Measurements from ENCODE around the gene POT1. TPM values are rescaled to one million over a fixed set of nuclear protein-coding genes. Genes with fewer than 3 reads are reported as not detected.

Gene POT1
- total RNA-seq, 1 experiment from 2014 or later: 20.2 TPM

- Histone ChIP-seq H3K9me3 (ENCODE audit: low read length) (no peaks in the 10 kb centered on the region), H3K36me3 (ENCODE audit: low read depth, low read length) (no peaks in the 10 kb centered on the region), H3K9me2 (replicated peaks; ENCODE audit: low read length) (no peaks in the 10 kb centered on the region), H3K27ac (ENCODE audit: low read length) (no peak overlapping the region), H3K79me2 (ENCODE audit: low read length) (no peaks in the 10 kb centered on the region), H2AFZ (ENCODE audit: low read length) (peak overlapping the region; percentile 38; the same call in 1 of the 2 replicates), H3K4me1 (ENCODE audit: insufficient read depth, low read length) (no peaks in the 10 kb centered on the region), H3F3A (ENCODE audit: low read length, unreplicated experiment) (no peaks in the 10 kb centered on the region), H3K4me2 (ENCODE audit: low read length) (no peak overlapping the region), H3K9ac (ENCODE audit: low read length) (no peak overlapping the region), H3K27me3 (ENCODE audit: low read length) (no peaks in the 10 kb centered on the region), H4K20me1 (ENCODE audit: low read length) (no peaks in the 10 kb centered on the region), H3K4me3 (ENCODE audit: low read length) (no peak overlapping the region)
- intact Hi-C loops (cut with micrococcal nuclease): no loop called here
- DNase-seq (no peak), ATAC-seq (no peak)
- ChIA-PET CTCF (no interaction called here), POLR2A (ENCODE audit: unreplicated experiment) (no interaction called here)
- no TSS peak for BruUV-seq (replicated peaks)
- TF ChIP-seq EZH2phosphoT487 (IDR thresholded peaks at IDR 0.05; ENCODE audit: borderline replicate concordance, low read length): no peak
Observed at GRCh38 chr7:124937076-124937475, 7.5 kb upstream of the POT1 start.

- no peak overlapping the region for H3K4me2 ChIP-seq (ENCODE audit: low read length)
- H3K4me3 ChIP-seq (ENCODE audit: low read length): no peak overlapping the region
- CTCF ChIA-PET: no interaction called here
- BruUV-seq (replicated peaks): no TSS peak
- no peaks in the 10 kb centered on the region for H3K9me2 ChIP-seq (replicated peaks; ENCODE audit: low read length)
- H3K27me3 ChIP-seq (ENCODE audit: low read length): no peaks in the 10 kb centered on the region
- no peak overlapping the region for H2AFZ ChIP-seq (ENCODE audit: low read length)
- intact Hi-C loops (cut with micrococcal nuclease): no loop called here
- ATAC-seq (no peak), DNase-seq (no peak)
- no peak for TF ChIP-seq EZH2 (IDR thresholded peaks at IDR 0.05; ENCODE audit: low read length, unreplicated experiment)
- TF ChIP-seq, protein P1, sequence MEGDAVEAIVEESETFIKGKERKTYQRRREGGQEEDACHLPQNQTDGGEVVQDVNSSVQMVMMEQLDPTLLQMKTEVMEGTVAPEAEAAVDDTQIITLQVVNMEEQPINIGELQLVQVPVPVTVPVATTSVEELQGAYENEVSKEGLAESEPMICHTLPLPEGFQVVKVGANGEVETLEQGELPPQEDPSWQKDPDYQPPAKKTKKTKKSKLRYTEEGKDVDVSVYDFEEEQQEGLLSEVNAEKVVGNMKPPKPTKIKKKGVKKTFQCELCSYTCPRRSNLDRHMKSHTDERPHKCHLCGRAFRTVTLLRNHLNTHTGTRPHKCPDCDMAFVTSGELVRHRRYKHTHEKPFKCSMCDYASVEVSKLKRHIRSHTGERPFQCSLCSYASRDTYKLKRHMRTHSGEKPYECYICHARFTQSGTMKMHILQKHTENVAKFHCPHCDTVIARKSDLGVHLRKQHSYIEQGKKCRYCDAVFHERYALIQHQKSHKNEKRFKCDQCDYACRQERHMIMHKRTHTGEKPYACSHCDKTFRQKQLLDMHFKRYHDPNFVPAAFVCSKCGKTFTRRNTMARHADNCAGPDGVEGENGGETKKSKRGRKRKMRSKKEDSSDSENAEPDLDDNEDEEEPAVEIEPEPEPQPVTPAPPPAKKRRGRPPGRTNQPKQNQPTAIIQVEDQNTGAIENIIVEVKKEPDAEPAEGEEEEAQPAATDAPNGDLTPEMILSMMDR (conservative IDR thresholded peaks at IDR 0.05; ENCODE audit: low read depth, low read length): no peak
- no peak for TF ChIP-seq EZH2phosphoT487 (IDR thresholded peaks at IDR 0.05; ENCODE audit: borderline replicate concordance, low read length)
- H3K4me1 ChIP-seq (ENCODE audit: insufficient read depth, low read length): no peaks in the 10 kb centered on the region
- H3K79me2 ChIP-seq (ENCODE audit: low read length): no peaks in the 10 kb centered on the region
- no peaks in the 10 kb centered on the region for H4K20me1 ChIP-seq (ENCODE audit: low read length)
- H3K9me3 ChIP-seq (ENCODE audit: low read length): no peaks in the 10 kb centered on the region
- no peaks in the 10 kb centered on the region for H3K36me3 ChIP-seq (ENCODE audit: low read depth, low read length)
- H3F3A ChIP-seq (ENCODE audit: low read length, unreplicated experiment): no peaks in the 10 kb centered on the region
- no peak overlapping the region for H3K9ac ChIP-seq (ENCODE audit: low read length)
- H3K27ac ChIP-seq (ENCODE audit: low read length): no peak overlapping the region
- POLR2A ChIA-PET (ENCODE audit: unreplicated experiment): no interaction called here
Observed at GRCh38 chr7:124934841-124935240, 5.2 kb upstream of the POT1 start.

DNA sequence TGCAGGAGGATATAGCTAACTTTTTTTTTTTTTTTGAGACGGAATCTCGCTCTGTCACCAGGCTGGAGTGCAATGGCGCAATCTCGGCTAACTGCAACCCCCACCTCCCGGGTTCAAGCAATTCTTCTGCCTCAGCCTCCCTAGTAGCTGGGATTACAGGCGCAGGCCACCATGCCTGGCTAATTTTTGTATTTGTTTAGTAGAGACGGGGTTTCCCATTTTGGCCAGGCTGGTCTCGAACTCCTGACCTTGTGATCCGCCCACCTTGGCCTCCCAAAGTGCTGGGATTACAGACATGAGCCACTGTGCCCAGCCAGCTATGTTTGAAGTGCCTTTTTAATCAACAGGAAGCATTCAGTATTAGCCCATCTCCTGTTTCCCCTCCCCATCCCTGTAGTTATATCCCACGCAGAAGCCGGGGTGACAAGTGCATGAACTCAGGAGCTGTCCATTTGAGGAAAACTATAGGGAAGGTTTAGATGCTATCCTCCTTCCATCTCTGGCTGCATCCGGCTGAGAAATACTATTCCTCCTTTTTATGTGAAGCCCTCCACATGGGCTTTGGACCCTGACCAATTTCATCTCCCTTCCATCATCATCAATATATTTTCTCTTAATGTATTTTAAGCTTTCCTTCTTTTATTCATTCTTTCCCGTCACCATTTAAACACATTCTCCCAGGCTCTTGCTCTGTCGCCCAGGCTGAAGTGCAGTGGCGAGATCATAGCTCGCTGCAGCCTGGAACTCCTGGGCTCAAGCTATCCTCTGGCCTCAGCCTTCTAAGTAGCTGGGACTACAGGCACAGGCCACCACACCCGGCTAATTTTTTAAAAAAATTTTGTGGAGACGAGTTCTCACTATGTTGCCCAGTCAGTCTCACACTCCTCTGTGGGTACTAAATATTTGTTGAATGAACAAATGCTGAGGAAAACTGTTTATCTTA, 1.3 kb upstream of the POT1 start:
- H3K4me2 ChIP-seq (ENCODE audit: low read length): no peak overlapping the region
- ATAC-seq (no peak), DNase-seq (no peak)
- H3K4me3 ChIP-seq (ENCODE audit: low read length): no peak overlapping the region
- H3K9me3 ChIP-seq (ENCODE audit: low read length): no peaks in the 10 kb centered on the region
- BruUV-seq (replicated peaks): no TSS peak
- peaks cover 22% of the 10 kb centered on the region for H3K79me2 ChIP-seq (ENCODE audit: low read length)
- intact Hi-C loops (cut with micrococcal nuclease): no loop called here
- no peaks in the 10 kb centered on the region for H3F3A ChIP-seq (ENCODE audit: low read length, unreplicated experiment)
- H3K4me1 ChIP-seq (ENCODE audit: insufficient read depth, low read length): peaks cover 8% of the 10 kb centered on the region
- no peaks in the 10 kb centered on the region for H3K36me3 ChIP-seq (ENCODE audit: low read depth, low read length)
- ChIA-PET POLR2A (ENCODE audit: unreplicated experiment) (no interaction called here), CTCF (no interaction called here)
- H3K27me3 ChIP-seq (ENCODE audit: low read length): no peaks in the 10 kb centered on the region
- no peak overlapping the region for H2AFZ ChIP-seq (ENCODE audit: low read length)
- no peaks in the 10 kb centered on the region for H4K20me1 ChIP-seq (ENCODE audit: low read length)
- no peak for TF ChIP-seq EZH2 (IDR thresholded peaks at IDR 0.05; ENCODE audit: low read length, unreplicated experiment)
- TF ChIP-seq, protein P1 (conservative IDR thresholded peaks at IDR 0.05; ENCODE audit: low read depth, low read length): no peak
- TF ChIP-seq EZH2phosphoT487 (IDR thresholded peaks at IDR 0.05; ENCODE audit: borderline replicate concordance, low read length): no peak
- no peak overlapping the region for H3K9ac ChIP-seq (ENCODE audit: low read length)
- no peaks in the 10 kb centered on the region for H3K9me2 ChIP-seq (replicated peaks; ENCODE audit: low read length)
- no peak overlapping the region for H3K27ac ChIP-seq (ENCODE audit: low read length)
